Hippocampal formation (tissue), 2 donors: ENCODE data around the gene DDAH2.

ENCODE experiments used
- DNase-seq, 2 donors: peaks; one replicate each; lab custom pipeline; 2025; lab: John Stamatoyannopoulos, UW

DDAH2 gene

DNA sequence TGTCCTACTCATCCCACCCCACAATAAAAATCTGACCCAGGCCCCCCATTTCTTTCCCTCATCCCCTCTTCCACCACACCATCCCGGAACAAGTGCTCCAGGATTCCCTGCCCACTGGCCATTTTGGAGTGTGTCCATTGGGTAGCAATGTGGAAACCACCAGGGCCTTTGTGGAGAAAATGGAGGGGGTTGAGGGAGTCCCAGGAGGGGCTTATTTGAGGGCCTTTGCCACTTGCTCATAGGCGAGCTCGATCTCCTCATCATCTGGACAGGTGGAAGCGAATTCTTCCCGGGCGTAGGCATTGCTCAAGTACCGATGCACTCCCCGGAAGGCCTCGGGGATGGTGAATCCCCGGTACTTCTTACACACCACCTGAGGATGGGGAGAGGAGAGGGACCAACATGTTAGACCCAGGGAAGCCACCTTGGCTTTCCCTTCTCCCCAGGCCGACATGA lies 1.6 kb upstream of the DDAH2 start:
- no peak for DNase-seq

DNA sequence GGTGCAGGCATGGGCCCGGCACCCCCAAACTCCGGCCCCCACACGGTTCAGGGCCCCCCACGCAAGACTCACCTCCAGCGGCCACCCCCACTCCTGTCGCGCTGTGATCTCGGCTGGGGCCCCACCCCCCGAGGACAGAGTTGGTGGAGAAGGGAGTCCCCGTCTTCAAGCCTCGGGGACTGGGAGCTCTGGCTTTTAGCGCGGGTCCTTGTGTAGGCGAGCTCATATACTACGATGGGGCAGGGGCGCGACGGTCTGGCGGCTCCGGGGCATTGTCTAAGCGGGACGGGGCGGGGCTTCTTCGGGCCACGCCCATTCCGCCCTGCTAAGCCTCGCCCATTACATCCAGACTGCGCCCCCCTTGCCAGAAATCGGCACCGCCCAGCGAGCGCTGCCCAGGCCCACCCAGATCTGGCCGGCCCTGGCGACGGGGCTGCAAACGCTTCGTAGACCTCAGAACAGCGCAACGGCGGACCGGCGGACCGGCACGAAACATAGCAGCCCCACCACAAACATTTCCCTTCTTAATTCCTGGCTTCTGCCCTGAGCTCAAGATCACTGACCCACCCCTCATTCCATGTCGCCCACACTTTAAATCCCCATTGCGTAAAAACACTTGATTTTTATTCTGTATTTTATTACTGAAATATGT lies 1.0 kb upstream of the DDAH2 start:
- peak; percentile 25 to 43 for DNase-seq

DNA sequence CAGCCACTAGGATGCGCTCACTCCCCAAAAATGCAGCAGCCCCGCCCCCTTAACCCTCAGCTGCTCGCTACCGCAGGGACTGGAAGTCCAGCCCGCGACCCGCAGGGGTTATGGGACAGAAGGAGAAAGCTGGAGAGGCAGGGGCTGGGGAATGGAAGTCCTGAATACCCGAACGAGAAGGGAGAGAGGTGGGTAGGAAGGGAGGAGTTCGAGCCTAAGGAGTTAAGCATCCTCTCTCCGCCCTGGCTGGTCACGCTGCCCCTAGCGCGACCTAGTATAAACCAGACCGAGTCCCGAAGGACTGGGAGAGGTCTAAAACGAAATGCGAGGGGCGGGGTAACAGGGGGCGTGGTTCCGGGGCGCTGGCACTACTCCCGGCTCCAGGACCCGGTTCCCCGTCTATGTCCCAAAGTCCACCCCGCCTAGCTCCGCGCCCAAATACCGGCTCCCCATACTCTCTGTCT lies 448 bp upstream of the DDAH2 start:
- peak; percentile 62 to 79 for DNase-seq

- DNase-seq: no peak
Observed at GRCh38 chr6:31727717-31728671, 1.1 kb downstream of the DDAH2 start.

DNA sequence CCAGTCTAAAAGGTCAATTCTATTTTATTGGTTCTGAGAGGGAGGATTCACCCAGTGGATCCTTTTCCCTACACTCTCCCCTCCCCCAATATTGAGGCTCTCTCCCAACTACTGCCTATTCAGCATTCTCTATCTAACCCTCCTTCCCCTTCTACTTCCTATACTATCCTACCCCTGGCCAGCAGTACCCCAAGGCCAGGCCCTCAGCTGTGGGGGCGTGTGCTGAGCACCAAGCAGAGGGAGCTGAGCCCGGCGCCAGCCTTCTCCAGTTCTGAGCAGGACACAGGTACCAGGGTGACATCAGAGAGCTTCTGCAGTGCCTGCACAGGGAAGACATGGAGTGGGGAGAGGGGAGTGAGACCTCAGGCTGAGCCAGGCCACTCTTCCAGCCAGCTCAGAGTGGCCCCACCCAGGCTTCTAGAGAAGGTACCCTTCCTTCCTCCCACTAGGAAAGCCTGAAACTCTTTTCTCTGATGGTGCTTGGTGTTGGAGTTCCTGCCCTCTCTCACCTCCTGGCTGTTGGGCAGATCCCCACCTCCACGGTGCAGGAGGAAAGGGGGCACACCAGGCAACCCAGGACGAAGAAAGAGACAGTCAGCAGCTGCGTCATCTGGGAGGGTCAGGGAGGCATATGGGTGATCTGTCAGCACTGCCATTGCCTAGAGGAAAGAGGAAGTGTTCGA lies 1.9 kb downstream of the DDAH2 start:
- no peak for DNase-seq

GRCh38 chr6:31725502-31726350 lies 3.4 kb downstream of the DDAH2 start:
- no peak for DNase-seq

GRCh38 chr6:31723980-31724691 lies 5.0 kb downstream of the DDAH2 start:
- DNase-seq: no peak

- DNase-seq: no peak
Observed at GRCh38 chr6:31723245-31723979, 5.7 kb downstream of the DDAH2 start, which contains the start of gene MPIG6B. Gene MPIG6B (plus strand): TSS chr6:31723373. CDS start chr6:31723384, 11 bp downstream.

- no peak for DNase-seq
Observed at GRCh38 chr6:31722173-31722572, 6.9 kb downstream of the DDAH2 start.

GRCh38 chr6:31721351-31722020 lies 7.6 kb downstream of the DDAH2 start, which contains the start of gene LY6G6C:
Gene LY6G6C (minus strand): TSS chr6:31721746. CDS start chr6:31721679, 67 bp downstream.
- no peak for DNase-seq

GRCh38 chr6:31720196-31720770 lies 8.8 kb downstream of the DDAH2 start:
- DNase-seq: no peak

DNA sequence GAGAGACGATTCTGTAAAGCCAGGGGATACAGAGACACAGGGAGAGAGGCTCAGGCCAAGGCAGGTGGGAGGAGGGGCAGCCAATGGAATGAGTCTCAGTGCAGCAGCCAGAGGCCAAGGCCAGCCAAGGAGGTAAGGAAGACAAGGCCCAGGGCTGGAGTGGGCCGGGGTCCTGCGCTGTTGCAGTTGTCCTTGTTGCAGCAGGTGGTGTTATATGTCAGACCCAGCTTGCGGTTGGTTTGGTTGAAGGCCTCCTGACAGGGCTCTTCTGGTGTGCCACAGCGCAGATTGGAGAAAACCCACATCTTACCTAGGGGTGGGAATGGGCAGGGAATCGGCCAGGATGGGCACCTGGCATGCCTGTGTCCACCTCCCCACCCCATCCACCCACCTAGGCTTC lies 10.1 kb downstream of the DDAH2 start:
- DNase-seq: no peak

GRCh38 chr6:31718265-31718664 lies 10.8 kb downstream of the DDAH2 start:
- no peak for DNase-seq

DNA sequence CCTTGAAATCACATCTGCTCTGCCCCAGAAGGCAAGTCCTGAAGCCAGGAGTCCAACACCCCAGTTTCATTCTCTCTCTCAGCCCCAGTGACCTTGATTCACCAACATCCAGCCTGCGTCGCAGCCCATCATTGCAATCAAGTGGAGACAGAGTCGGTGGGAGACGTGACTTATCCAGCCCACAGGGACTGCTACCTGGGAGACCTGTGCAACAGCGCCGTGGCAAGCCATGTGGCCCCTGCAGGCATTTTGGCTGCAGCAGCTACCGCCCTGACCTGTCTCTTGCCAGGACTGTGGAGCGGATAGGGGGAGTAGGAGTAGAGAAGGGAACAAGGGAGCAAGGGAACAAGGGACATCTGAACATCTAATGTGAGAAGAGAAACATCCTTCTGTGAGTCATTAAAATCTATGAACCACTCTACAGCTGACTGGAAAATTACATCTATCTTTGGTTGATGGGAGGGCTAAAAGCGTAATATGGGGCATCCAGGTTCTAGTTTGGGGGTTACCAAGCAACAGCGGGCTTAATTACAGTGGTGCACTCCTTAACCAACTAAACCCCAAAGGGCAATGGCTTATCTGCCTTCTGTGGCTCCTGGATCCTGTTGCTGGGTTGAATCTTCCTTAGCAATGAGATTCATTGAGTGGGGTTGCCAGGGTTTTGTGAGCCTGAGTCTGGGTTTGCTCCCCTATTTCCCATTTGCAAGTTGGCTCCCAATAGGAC lies 11.4 kb downstream of the DDAH2 start:
- DNase-seq: no peak

DNA sequence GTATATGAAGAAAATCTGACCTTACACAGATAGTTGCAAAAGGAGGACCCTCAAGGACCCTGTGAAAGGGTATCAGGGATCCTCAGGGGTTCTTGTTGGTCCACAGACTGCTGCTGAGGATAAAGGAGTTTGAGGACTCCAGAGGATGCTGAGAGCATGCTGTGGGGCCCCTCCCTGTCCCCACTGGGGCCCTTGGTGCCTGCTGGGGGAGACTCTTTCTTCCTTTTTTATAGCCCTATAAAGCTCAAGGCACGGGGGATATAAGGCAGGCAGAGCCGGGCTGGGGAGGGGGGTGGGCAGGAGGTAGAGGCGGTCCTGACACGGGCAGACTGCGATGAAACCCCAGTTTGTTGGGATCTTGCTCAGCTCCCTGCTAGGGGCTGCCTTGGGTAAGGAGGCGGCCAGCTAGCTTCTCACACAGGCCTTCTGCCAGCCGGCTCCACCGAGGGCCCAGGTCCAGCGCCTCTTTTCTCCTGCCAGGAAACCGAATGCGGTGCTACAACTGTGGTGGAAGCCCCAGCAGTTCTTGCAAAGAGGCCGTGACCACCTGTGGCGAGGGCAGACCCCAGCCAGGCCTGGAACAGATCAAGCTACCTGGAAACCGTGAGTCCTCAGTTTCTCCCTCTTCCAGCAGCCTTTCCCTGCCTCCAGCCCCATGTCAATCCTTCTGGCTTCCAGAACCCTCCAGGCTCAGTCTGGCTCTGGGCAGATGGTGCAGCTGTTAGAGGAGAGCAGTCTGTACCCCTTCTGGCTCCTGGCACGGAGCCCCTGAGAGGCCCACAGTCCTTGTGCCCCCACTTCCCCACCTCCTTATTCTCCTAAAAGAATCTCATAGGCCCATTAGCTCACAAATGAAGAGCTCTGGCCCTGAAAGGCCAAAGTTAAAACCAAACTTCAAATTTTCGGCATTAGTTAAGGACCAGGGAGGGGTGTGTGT lies 13.8 kb downstream of the DDAH2 start, which contains the start of gene LY6G6D:
Gene LY6G6D (plus strand): TSS at position 327 of the 937 bp plus-strand sequence. CDS start 8 bp downstream, at position 335.
- no peak for DNase-seq

GRCh38 chr6:31713991-31714684 lies 15.0 kb downstream of the DDAH2 start:
- no peak for DNase-seq
